GM12864 (cell line): ENCODE measurements around the gene SPNS2.

Experiments used
- DNase-seq: peaks from one replicate; pipeline ENCODE4 v3.0.0-alpha.2; 2011; ENCODE audit warnings: low read depth
- H3K4me3 ChIP-seq: 2 replicates; pipeline ENCODE4 v1.5.1; 2011; ENCODE audit warnings: mild to moderate bottlenecking, low read depth, low read length, control low read depth
- CTCF ChIP-seq: IDR thresholded peaks from 2 replicates; pipeline ENCODE4 v1.5.1; 2011; ENCODE audit warnings: low read depth, mild to moderate bottlenecking, moderate library complexity, low read length, control low read depth, inconsistent platforms; ENCODE audit errors: missing control alignments

SPNS2 gene

GRCh38 chr17:4535667-4536258 lies 37.1 kb downstream of the SPNS2 start:
- no peak for TF ChIP-seq CTCF
- no peak for DNase-seq
- H3K4me3 ChIP-seq: no peak overlapping the region

- H3K4me3 ChIP-seq: no peak overlapping the region
- no peak for TF ChIP-seq CTCF
- no peak for DNase-seq
These were observed 37.6 kb downstream of the SPNS2 start for GRCh38 chr17:4536259-4536741.

DNA sequence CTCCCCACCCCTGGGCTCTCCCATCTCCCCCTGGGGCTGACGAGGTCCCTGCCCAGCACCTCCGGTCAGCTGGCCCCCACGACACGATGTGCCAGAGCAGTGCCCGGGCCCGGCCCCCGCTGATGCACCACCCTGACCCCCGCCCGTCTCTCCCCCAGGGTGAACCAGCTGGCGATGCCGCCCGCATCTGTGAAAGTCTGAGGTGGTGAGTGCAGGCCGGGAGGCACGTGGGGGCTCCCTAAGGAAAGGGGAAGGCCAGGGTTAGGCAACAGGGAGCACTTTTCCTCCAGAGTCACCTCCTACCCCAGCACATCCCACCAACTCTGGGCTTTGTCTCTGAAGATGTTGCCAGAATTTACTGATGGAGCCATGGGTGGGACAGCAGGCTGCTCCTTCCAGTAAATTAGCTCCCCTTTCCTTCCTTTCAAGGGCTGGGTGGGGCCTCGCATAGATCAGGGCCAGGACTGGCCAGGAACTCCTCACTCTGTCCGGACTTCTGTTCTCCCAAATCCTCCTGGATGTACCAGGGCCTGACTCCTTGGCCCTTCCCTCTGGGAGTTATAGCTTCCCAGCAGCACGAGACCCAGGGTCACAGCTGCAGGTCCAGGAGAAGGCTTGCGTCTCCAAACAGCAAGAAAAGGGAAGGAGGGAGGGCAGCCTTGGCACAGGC lies 38.2 kb downstream of the SPNS2 start:
- no peak for TF ChIP-seq CTCF
- DNase-seq: no peak
- H3K4me3 ChIP-seq: no peak overlapping the region

GRCh38 chr17:4537451-4538235 lies 39.0 kb downstream of the SPNS2 start:
- no peak for TF ChIP-seq CTCF
- no peak for DNase-seq

GRCh38 chr17:4538236-4539002 lies 39.7 kb downstream of the SPNS2 start:
- H3K4me3 ChIP-seq: no peak overlapping the region
- no peak for DNase-seq
- TF ChIP-seq CTCF: no peak

More at GRCh38 chr17:4537451-4538235, 39.0 kb downstream of the SPNS2 start:
- H3K4me3 ChIP-seq: no peak overlapping the region

GRCh38 chr17:4539025-4539424 lies 40.3 kb downstream of the SPNS2 start:
- TF ChIP-seq CTCF: no peak
- H3K4me3 ChIP-seq: no peak overlapping the region

More at GRCh38 chr17:4539025-4539424, 40.3 kb downstream of the SPNS2 start:
- no peak for DNase-seq
